GM18520 (cell line): ENCODE results near the gene PALMD.

ENCODE experiments used
- ATAC-seq: cut with Tn5 transposase; IDR thresholded peaks from one replicate; pipeline ENCODE4 v1.9.1; 2021; ENCODE audit not compliant: unreplicated experiment

Gene PALMD

DNA sequence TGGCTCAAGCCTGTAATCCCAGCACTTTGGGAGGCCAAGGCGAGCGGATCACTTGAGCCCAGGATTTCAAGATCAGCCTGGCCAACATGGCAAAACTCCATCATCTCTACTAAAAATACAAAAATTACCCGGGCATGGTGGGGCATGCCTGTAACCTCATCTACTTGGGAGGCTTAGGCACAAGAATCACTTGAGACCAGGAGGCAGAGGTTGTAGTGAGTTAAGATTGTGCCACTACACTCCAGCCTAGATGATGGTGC is 12.0 kb downstream of the PALMD start:
- ATAC-seq: no peak

DNA sequence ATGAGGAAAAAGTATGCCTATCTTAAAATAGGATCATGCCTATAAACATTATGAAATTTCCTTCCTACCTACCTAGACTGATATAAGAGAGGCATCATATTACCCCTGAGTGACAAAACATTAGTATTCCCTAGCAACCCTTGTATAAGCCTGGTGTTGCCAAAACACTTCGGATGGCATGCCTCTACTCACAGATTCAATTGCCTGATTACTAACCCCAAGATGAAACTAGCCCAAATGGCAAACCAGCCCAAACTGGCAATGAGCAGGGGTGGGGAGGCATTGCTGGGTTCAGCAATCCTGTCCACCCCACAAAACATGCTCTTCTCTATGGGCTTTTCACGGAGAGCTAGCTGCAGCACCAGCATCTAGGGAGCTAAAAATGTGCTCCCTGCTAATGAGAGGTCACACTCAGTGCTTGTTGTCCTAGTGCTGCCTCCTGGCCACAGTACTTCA is 13.9 kb downstream of the PALMD start:
- ATAC-seq: no peak

DNA sequence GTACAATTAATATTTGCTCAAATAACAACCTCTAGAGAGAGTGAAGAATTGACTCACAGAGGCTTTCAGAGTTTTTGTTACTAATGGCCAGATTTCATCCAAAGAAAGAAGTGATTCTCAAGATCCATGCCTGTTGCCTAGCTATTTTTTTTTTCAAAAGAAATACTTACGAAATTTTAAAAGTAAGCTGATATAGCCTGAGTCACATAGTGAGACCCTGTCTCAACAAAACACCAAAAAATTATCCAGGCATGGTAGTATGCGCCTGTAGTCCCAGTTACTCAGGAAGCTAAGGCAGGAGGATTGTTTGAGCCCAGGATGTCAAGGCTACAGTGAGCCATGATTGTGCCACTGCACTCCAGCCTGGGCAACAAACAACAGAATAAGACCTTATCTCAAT is 14.6 kb downstream of the PALMD start:
- ATAC-seq: no peak

DNA sequence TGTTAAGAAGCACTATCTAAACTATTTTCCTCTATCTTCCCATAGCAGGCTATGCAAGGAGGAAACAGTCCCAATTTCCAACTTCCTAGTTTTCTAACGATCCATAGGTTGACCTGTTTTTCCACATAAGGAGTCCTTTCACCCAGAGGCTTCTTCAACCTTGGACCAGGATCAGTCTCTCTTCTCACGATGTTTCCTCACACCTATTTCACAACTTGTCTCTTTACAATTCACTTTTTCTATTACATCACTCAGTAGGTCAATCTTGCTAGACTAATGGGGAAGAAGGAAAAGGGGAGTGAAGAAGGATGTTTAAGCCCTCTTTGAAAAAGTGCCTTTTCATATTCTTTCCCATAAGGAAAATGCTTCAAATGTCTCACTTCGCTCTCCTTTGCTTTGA is 15.9 kb downstream of the PALMD start:
- ATAC-seq: no peak

DNA sequence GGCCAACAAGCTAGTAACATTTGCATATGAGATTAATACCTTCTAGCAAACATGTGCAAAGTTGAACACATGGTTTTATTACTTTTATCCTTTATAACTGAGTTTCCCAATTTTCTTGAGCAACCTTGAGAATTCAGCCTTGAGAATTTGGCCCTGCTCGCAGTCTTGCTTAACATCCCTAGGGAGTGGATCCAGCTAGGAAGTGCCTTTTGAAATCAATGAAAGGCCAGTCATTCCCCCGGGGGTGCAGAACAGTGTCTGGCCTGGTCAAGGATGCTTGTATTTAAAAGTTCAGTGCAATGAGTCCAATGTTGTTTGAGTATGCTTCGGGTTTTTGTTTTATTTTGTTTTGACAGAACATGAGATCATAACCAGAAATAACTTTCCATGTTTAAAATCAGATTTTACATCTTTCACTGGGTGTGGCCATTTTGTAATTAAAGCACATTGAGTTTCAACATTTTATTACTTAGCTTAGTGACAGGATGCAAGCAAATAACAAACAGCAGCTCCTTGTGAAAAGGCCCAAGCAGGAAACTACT is 16.7 kb downstream of the PALMD start:
- ATAC-seq: no peak

DNA sequence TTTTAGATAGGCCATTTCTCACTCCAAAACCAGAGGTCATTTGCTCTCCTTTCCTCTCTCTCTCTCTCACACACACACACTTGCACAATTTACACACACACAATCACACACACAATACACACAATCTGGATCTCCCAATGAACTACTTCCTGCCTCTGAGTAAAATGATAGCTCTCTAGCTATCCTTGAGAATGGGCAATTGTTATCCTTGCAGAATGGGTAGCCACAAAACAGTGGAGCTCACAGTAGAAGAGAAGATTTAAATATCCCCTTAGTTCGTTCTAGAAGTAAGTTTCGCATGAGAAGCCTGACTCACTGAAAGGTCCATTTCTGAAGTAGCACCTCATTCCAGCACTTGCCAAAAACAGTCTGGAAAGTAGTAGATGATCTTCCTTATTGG is 17.6 kb downstream of the PALMD start:
- no peak for ATAC-seq

DNA sequence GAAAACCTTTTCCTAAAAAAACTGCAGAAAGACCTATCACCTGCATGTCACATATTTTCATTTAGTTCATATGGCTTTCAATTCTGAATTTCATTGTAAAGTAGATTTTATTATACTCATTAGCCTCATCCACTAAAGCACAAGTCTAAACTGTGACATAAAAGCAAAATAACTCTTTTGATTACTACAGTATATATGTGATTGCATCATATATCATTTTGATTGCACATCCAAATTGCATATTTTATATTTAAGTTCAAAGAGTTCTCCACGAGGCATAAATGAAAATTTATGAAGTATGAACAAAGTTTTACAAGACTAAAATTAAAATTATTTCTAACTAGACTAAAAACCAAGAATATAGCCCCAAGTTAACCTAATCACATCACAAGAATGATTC is 19.3 kb downstream of the PALMD start:
- no peak for ATAC-seq

DNA sequence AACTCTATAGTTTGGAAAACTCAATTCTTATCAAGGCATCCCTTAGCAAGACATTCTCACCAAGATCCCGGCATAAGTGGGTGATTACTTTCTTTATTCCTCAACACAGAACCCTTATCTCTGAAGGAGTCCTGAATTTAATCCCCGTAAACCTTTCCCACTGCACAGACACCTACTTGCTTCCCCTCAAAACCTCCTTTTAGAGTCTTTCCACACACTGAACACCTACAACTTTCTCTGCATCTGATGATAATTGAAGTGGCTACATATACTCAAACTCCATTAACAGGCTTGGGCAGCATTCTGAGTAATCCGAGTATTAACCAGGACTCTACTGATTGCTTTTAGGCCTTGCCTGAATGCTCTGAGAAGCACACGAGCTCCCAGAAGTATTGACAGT is 23.5 kb downstream of the PALMD start:
- no peak for ATAC-seq

DNA sequence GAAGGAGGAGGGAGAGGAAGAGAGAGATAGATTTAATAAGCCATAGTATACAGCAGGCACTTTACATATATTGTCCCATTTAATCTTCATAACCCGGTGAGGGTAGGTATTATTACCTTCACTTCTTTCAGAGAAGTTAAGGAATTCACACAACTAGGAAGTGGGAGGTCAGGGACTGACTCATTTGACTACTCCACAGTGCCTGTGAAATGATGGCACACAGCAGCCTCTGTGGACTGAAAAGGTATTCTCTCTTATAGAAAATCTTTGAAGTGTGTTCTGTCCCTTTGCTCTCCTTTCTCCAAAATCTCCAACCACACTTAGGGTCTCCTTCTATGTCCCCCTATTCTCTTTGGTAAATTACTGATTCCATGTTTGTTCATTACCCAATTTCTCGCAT is 23.9 kb downstream of the PALMD start:
- ATAC-seq: no peak

DNA sequence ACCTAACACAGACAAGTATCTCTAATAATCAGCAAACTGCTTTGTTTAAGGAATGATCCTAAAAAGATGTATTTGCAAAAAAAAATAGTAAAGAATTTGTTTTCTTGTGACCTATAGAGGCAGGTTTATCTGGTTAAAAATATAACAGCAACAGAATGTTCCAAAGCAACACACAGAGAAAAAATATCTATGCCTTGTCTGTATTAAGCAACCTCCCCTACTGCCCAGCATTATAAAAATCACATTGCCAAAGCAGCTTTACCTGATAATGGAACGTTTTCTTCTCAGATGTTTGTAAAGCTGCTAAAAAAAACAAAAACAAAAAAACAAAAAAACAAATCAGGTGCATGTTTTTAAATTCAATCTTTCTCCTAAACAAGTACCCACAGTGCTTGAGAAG is 24.7 kb downstream of the PALMD start:
- no peak for ATAC-seq

DNA sequence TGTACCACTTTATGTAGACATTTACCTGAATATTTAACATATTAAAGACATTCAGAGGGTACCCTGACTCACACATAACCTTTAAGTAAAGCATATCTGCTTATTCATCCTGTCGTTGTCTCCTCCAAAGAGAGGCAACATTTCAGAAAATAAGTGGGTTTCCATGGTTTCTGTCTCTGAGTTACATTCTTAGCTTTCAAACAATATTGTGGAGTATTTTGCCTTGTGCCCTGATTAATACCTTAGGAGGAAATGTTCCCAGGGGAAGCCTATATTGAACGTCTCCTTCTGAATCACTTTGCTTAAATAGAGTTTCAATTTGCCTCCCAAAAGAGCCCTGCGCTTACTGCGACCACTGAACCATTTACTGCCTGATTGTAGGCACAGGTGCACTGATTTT is 26.1 kb downstream of the PALMD start:
- ATAC-seq: no peak

DNA sequence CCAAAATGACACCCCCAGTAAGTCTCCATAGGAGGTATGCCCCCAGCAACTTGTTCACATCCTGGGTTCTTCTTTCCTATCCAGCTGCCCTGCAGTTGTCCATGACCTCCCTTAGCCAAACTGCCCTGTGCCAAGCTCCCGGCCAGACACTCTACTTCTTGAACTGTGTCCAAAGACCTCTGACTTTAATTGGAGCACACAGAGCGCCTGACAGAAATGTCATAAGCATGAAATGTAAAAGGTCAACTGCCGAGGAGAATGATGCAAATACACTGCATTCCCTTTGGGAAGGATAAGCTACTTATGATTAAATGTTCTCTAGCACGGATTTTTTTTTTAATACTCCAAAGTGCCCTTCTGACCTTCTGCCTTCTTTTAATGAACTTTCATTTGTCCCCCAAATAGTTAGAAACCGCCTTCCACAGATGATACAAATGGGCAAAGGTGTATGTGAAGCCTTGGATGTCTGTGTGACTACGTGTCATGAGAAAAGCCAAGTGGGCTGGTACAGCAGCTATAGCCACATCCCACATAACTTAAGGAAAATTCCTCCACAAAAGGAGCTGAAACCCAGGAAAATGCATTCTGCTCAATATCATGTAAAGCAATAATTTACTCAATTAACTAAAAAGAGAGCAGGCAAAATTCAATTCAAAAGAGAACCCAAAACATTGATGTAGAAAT is 26.8 kb downstream of the PALMD start:
- ATAC-seq: no peak

DNA sequence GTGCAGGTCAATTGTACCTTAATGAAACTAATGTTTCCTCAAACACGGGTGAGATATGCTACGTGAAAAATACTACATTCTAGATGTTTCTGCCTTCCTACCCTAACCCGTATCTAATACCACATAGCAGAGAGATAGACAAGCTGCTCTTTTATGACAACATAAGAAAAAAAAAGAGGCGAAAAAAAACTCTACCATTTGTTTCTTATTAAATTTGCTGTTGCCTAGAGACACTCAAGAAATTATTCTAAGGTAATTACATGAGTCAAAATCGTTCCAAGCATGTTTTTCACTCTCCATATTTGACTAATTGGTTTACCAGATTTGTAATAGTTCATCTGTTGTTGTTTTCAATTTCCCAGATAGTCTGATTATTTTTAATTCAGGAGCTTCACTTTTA is 27.4 kb downstream of the PALMD start:
- ATAC-seq: no peak

DNA sequence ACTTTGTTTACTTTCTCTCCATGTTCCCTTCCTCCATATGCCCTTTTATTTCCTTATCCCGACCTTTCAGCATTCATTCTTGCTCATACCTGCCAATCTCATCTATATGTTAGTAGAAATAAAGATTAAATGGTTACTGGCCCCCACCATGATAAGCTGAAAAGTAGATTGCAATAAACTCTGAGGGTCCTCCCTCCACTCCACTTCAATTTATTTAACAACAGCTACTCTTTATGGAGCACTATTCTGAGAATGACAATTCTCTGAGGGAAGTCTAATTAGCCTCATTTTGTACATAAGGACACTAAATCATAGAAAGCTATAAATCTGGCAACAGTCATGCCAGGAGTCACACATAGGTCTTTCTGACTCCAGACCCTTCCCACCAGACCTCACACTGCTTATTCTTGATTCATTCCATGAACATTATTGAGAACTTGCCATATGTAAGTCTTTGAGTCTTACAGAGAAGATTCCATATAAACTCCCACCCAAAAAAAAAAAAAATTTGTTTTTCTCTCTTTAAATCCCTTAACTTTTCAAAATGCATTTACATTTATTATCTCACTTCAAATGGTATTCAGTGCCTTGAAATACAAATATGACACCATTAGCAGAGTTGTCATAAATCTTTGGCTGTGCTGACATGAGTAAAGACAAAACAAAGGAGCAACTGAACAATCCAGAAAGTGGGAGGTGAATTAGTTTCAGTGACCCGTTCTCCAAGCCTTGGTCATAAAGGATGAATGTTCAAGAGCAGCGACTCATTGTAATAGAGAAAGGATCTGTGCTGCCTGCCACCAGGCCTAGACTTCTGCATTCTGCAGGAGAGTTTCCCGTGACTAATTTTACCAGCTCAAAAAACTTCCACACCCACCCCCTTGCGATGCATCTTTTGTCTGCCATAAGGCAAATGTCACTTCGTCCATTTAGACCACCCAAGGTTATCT is 28.5 kb downstream of the PALMD start:
- ATAC-seq: no peak

DNA sequence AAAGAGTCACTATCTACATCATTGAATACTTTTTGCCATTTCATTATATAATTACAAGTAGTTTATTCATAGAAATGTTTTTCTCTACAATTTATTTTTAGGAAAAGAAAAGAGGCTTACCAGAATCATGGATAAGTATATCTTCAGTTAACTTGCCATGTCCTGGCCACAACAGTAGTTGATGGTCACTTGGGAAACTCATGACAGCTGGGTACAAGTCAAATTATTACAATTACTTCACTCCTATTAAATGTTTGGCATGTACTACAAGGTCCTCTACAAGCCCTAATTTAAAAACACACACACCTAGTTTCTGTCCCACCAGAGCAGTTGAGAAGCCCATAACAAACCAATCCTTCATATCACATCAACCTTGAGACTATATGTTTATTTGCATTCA is 29.4 kb downstream of the PALMD start:
- no peak for ATAC-seq

DNA sequence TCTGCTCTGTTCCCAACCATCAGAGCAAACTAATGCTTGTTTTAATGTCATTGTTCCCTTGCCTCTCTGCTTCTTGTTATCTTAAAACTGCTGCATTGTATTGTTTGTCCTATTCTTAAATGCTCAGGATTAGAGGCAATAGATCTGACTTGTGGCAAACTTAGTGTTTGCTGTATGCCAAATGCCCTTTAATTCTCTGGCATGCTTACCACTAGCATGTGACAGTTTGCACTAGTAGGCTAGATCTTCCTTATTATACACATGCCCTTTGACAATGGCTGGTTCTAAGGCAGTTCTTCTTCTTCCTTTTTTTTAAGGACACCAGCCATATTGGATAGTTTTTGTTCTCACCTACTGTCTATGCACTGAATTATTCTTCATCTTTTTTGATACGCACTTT is 30.1 kb downstream of the PALMD start:
- no peak for ATAC-seq

DNA sequence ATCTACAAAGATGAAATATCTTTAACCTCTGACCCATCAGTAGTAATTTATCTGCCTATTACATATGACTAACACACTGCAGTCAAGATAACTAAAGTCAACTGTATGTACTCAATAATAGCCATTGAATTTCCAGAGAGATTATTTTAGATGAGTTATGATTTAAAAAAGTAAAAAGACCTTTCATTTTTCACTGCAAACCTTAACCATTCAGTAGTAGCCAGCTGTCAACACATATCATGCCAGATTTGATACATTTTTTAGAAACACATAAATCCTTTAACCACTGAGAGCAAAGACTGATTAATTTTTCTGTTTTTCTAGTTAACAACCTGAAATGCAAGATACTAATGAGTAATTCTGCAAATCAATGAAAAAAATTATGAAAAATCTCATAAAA is 31.0 kb downstream of the PALMD start:
- ATAC-seq: no peak

DNA sequence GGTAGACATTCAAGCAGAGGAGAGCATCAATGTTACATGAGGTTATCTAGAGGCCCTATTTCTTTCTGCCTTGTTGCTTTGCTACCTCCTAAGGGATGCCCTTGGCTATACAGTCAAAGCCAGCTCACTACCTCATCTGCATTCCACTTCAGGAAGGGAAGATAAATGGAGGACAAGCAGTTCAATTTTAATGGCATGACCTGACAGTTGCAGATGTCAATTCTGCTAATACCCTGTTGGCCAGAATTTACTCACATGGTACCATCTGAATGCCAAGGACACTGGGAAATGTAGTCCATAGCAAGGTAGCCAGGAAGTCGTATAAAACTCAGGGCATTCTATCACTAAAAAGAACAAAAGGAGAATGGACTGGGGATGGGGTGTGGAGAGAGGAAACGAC is 31.5 kb downstream of the PALMD start:
- no peak for ATAC-seq

DNA sequence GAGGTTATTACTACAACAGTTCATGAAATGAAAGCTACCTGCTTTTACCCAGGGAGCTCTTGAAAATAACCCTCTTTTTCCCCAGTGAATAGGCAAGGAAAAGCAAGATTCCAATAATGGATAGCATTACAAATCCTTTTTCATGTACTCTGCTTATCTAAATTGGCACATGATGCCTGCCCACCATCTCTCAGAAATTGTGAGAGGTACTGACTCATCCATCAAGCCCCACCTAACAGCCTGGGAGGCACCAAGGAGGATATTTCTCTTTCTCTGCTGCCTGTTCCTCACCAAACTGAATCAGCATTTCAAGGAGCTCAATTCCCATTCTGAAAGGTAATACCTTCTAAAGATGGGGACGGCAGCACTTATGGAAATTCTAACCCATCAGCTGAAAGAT is 34.4 kb downstream of the PALMD start:
- no peak for ATAC-seq

DNA sequence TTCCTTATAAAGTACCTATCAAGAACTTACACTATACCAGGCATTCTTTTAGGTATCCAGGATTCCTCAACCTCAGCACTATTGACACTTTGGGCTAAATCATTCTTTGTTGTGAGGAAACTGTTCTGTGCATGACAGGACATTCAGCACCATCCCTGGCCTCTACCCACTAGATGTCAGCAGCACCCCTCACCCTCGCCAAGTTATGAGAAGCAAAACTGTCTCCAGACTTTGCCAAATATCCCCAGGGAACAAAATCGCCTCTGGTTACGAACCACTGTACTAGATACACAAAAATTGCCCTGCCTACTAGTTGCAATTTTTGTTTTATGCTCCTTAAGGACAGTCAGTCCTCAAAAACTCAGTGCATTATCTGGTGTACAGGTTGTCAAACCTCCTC is 35.7 kb downstream of the PALMD start:
- ATAC-seq: no peak

DNA sequence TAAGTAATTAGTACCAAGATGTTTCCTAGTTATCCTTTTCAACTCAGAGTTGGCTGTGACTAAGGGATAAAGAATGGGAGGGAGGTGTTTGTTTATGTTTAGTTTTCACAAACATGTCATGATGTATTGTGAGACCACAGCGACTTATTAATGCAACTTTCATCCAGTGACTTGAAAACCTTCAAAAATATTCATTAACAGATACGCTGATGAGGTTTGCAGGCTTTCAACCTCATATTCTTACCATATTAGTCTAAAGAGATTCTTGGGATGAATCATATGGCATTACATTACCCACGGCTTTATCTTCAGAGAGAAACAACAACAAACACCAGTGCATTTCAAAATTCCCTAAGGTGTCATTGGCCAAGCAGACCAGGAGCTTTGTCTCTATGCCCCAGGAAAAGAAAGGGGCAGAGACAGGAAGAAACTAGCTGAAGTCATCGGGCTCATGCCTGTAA is 36.4 kb downstream of the PALMD start:
- no peak for ATAC-seq

DNA sequence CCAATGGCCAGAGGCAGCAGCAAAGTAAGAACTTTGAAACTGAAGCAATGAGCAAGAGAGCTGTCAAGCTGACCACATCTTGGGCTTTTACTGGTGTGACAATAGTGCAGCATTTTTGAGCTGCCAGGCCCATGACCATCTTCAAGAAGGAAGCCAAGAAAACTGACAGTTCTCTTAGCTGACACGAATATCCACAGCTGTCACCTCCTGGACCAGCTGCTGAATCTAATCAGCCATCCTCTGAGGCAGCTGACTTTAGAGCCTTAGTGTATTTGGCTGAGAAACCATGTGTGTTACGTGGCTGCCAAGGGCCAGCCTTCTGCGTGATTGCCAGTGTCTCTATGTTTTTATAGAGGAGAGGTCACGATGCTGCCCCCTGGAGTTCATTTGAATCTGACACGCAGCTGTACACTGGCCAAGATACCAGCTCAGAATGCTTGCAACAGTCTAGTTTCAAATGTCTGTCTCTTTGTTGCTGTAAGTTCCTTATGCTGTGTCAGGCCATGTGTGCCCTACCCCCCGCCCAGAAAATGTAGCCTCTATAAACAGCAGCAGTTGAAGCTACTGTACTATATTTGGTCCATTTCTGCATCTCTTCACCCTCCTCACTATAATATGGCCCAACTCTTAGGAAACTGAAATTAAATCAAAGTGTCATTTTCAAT is 39.7 kb downstream of the PALMD start:
- ATAC-seq: peak; percentile 87
